Measurements from ENCODE around the gene TRMU. TPM values are rescaled to one million over a fixed set of nuclear protein-coding genes. Genes with fewer than 3 reads are reported as not detected.

Gene TRMU
- total and polyA plus RNA-seq, 2 of the 4 experiments (the other 2 are of a cell fraction), result 19.0 to 36.4 TPM

DNA sequence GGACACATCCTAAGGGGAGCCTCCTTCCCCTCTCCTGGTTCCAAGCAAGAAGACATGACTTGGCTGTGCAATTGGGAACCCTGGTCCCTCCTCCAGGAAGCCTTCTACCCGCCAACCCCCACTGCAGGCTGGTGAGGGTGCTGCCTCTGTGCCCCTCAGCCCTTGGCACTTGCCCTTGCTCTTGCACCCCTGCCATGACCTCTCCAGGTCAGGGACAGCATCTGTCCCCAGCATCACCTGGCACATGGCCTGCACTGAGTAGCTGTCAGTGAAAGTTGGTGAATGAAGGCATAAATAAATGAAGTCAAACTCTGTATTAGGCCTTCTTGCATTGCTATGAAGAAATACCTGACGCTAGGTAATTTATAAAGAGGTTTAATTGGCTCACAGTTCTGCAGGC, 40.7 kb upstream of the TRMU start:
- H3K18ac ChIP-seq (ENCODE audit: low read depth, low read length), result no peak overlapping the region
- H3K27me3 ChIP-seq (ENCODE audit: control insufficient read depth, insufficient read depth, low read length), result no peaks in the 10 kb centered on the region
- no peak overlapping the region for H3K4ac ChIP-seq (ENCODE audit: low read depth, low read length)
- no peak overlapping the region for H4K91ac ChIP-seq (ENCODE audit: insufficient read depth, low read depth, low read length)
- H2AK5ac ChIP-seq (ENCODE audit: low read depth, low read length), result peak overlapping the region; percentile 91; the same call in 1 of the 2 replicates
- H4K8ac ChIP-seq (ENCODE audit: low read depth in 2 of 2, low read length in 2 of 2), result no peak overlapping the region
- peaks cover 32% of the 10 kb centered on the region for H3K36me3 ChIP-seq (ENCODE audit: control insufficient read depth, insufficient read depth, low read length)
- H2BK120ac ChIP-seq (ENCODE audit: low read depth, low read length), result no peak overlapping the region
- POLR2A ChIA-PET (ENCODE audit: unreplicated experiment), result no interaction called here
- H4K5ac ChIP-seq (ENCODE audit: low read depth, low read length), result no peak overlapping the region
- no peak for ATAC-seq (ENCODE audit: low read depth)
- no peaks in the 10 kb centered on the region for H3K9me3 ChIP-seq (ENCODE audit: control insufficient read depth, insufficient read depth, low read length)
- H2BK20ac ChIP-seq (ENCODE audit: low read depth, low read length), result no peak overlapping the region
- no peak overlapping the region for H3K4me3 ChIP-seq (ENCODE audit: insufficient read depth, low read depth, low read length)
- H2BK15ac ChIP-seq (ENCODE audit: low read depth, low read length), result no peak overlapping the region
- H3K4me1 ChIP-seq (ENCODE audit: control insufficient read depth, insufficient read depth, low read length), result peaks cover 11% of the 10 kb centered on the region
- in situ Hi-C loops (cut with MboI; ENCODE audit: low sequenced_read_pairs), result loop anchor here (5.0 kb wide), 1 partner anchor 172 kb away; no protein-coding TSS in a partner anchor
- TF ChIP-seq, protein P1, sequence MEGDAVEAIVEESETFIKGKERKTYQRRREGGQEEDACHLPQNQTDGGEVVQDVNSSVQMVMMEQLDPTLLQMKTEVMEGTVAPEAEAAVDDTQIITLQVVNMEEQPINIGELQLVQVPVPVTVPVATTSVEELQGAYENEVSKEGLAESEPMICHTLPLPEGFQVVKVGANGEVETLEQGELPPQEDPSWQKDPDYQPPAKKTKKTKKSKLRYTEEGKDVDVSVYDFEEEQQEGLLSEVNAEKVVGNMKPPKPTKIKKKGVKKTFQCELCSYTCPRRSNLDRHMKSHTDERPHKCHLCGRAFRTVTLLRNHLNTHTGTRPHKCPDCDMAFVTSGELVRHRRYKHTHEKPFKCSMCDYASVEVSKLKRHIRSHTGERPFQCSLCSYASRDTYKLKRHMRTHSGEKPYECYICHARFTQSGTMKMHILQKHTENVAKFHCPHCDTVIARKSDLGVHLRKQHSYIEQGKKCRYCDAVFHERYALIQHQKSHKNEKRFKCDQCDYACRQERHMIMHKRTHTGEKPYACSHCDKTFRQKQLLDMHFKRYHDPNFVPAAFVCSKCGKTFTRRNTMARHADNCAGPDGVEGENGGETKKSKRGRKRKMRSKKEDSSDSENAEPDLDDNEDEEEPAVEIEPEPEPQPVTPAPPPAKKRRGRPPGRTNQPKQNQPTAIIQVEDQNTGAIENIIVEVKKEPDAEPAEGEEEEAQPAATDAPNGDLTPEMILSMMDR (conservative IDR thresholded peaks at IDR 0.05; ENCODE audit: low read depth, low read length), result no peak
- TF ChIP-seq MAFK (IDR thresholded peaks at IDR 0.05; ENCODE audit: low read depth, low read length), result no peak
- no peak for TF ChIP-seq POLR2A (IDR thresholded peaks at IDR 0.05; ENCODE audit: low read depth, low read length)
- no peak for TF ChIP-seq CEBPB (IDR thresholded peaks at IDR 0.05; ENCODE audit: low read depth, low read length)
- TF ChIP-seq MAZ (IDR thresholded peaks at IDR 0.05; ENCODE audit: borderline replicate concordance, low read depth, low read length), result no peak
- no peak for TF ChIP-seq MXI1 (IDR thresholded peaks at IDR 0.05; ENCODE audit: borderline replicate concordance, low read depth, low read length)
- no peak for TF ChIP-seq BHLHE40 (IDR thresholded peaks at IDR 0.05; ENCODE audit: low read depth, low read length)
- no peak for TF ChIP-seq SMC3 (IDR thresholded peaks at IDR 0.05; ENCODE audit: low read depth, low read length)
- no peak for TF ChIP-seq RCOR1 (IDR thresholded peaks at IDR 0.05; ENCODE audit: insufficient replicate concordance, low read length)
- TF ChIP-seq CHD1 (IDR thresholded peaks at IDR 0.05; ENCODE audit: low read depth, low read length), result no peak
- no peak for TF ChIP-seq FOS (IDR thresholded peaks at IDR 0.05; ENCODE audit: low read depth, low read length)
- TF ChIP-seq RAD21 (IDR thresholded peaks at IDR 0.05; ENCODE audit: low read length), result no peak
- TF ChIP-seq NFE2L2 (IDR thresholded peaks at IDR 0.05; ENCODE audit: low read depth, low read length), result no peak
- TF ChIP-seq RFX5 (IDR thresholded peaks at IDR 0.05; ENCODE audit: low read depth, low read length), result no peak
- TF ChIP-seq, protein P2, sequence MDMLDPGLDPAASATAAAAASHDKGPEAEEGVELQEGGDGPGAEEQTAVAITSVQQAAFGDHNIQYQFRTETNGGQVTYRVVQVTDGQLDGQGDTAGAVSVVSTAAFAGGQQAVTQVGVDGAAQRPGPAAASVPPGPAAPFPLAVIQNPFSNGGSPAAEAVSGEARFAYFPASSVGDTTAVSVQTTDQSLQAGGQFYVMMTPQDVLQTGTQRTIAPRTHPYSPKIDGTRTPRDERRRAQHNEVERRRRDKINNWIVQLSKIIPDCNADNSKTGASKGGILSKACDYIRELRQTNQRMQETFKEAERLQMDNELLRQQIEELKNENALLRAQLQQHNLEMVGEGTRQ (IDR thresholded peaks at IDR 0.05; ENCODE audit: low read depth, low read length), result no peak
- TF ChIP-seq, protein P3, sequence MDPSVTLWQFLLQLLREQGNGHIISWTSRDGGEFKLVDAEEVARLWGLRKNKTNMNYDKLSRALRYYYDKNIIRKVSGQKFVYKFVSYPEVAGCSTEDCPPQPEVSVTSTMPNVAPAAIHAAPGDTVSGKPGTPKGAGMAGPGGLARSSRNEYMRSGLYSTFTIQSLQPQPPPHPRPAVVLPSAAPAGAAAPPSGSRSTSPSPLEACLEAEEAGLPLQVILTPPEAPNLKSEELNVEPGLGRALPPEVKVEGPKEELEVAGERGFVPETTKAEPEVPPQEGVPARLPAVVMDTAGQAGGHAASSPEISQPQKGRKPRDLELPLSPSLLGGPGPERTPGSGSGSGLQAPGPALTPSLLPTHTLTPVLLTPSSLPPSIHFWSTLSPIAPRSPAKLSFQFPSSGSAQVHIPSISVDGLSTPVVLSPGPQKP (IDR thresholded peaks at IDR 0.05; ENCODE audit: borderline replicate concordance, low read depth, low read length), result no peak
- H3K23ac ChIP-seq (ENCODE audit: low read depth, low read length), result no peak overlapping the region
- dilution Hi-C loops (cut with HindIII; ENCODE audit: low sequenced_read_pairs, unreplicated experiment), result no loop called here
- WGBS, 2 experiments (ENCODE audit: extremely low coverage in 2 of 2, insufficient read length in 1 of 2), result no CpG with 5 or more reads among the region's 2 CpGs
- CTCF ChIA-PET, result no interaction called here
- H3K79me1 ChIP-seq (ENCODE audit: low read depth in 1 of 2, low read length in 2 of 2), result peaks cover 8 to 32% of the 10 kb centered on the region in 2 experiments; a peak in 3 of 4 replicates
- no peak overlapping the region for H3K27ac ChIP-seq (ENCODE audit: insufficient read depth, low read length)
- H2AFZ ChIP-seq (replicated peaks; ENCODE audit: low read length, poor library complexity), result no peak overlapping the region
- H4K20me1 ChIP-seq (ENCODE audit: insufficient read depth, low read length), result no peaks in the 10 kb centered on the region
- H3K4me2 ChIP-seq (ENCODE audit: low read depth, low read length), result no peak overlapping the region
- DNase-seq, result no peak
- H3K14ac ChIP-seq (replicated peaks; ENCODE audit: low read depth, low read length), result no peak overlapping the region
- no peak overlapping the region for H2BK5ac ChIP-seq (ENCODE audit: low read depth, low read length, poor library complexity, severe bottlenecking)
- intact Hi-C loops (cut with micrococcal nuclease), result loop anchor here (5.0 kb wide), 1 partner anchor 172 kb away; no protein-coding TSS in a partner anchor
- peaks cover 28% of the 10 kb centered on the region for H3K9me1 ChIP-seq (ENCODE audit: insufficient read depth, low read length)
- no peak overlapping the region for H3K9ac ChIP-seq (ENCODE audit: low read depth, low read length)
- no peak overlapping the region for H3K56ac ChIP-seq (ENCODE audit: extremely low read depth, insufficient read depth, low read length)
- H2AK9ac ChIP-seq (replicated peaks; ENCODE audit: low read depth, low read length, poor library complexity), result no peak overlapping the region
- BruUV-seq (replicated peaks), result no TSS peak
